C4-2B (cell line): ENCODE results near the gene FFAR3.

Experiments used
- CTCF ChIP-seq: fragments of 450-650 bp; conservative IDR thresholded peaks from 2 replicates; pipeline ENCODE4 v1.5.1; 2017; ENCODE audit warnings: mild to moderate bottlenecking
- ZFX ChIP-seq: fragments of 450-650 bp; IDR thresholded peaks from 2 replicates; pipeline ENCODE4 v1.6.1; 2017

GRCh38 chr19:35309481-35310279 is 48.6 kb upstream of the FFAR3 start:
- TF ChIP-seq CTCF: no peak
- TF ChIP-seq ZFX: no peak
